ENCODE data around the gene SMIM24.
"Not testable (repeated sequence)": the region's sequence is repeated elsewhere in the genome, so short reads cannot be mapped to it uniquely, and the experiment has no call there.

Gene SMIM24

DNA sequence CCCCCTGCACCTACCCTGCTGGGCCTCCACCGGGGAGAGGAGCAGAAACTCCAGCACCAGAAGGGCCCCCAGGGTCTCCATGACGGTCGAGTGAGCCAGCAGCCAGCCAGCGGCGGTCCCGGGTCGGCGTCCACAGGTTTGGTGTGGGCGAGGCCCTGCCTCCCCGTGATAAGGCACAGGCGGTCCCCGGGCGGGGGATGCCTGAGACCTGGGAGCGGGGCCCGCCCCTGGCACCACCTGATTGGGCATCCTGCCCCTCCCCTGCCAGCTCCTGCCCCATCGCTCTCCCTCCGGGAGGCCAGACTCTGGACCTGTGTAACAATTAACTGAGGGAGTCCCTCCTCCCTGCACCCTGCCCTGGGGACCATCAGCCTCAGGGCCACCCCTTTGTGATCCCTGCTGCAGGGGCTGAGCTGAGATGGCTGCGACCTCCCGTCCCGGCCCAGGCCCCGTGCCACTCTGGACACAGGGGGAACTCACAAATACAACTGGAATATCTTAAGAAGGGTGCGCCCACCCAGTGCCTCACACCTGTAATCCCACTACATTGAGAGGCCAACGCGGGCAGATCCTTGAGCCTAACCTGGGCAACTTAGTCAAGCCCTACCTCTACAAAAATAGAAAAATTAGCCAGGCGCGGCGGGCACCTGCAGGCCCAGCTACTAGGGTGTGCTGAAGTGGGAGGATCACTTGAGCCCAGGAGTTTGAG is at the start of gene SMIM24:
TSS of gene SMIM24 (minus strand) at position 143 of the 709 bp plus-strand sequence. CDS start at position 81, 62 bp downstream.
- DNase-seq, result no peak

DNA sequence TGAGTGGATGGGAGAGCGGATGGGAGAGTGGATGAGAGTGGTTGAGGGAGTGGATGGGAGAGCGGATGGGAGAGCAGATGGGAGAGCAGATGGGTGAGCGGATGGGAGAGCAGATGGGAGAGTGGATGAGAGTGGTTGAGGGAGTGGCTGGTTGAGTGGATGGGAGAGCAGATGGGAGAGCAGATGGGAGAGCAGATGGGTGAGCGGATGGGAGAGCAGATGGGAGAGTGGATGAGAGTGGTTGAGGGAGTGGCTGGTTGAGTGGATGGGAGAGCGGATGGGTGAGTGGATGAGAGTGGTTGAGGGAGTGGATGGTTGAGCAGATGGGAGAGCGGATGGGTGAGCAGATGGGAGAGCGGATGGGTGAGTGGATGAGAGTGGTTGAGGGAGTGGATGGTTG is 49.0 kb upstream of the SMIM24 start:
- DNase-seq, result not testable (repeated sequence)

DNA sequence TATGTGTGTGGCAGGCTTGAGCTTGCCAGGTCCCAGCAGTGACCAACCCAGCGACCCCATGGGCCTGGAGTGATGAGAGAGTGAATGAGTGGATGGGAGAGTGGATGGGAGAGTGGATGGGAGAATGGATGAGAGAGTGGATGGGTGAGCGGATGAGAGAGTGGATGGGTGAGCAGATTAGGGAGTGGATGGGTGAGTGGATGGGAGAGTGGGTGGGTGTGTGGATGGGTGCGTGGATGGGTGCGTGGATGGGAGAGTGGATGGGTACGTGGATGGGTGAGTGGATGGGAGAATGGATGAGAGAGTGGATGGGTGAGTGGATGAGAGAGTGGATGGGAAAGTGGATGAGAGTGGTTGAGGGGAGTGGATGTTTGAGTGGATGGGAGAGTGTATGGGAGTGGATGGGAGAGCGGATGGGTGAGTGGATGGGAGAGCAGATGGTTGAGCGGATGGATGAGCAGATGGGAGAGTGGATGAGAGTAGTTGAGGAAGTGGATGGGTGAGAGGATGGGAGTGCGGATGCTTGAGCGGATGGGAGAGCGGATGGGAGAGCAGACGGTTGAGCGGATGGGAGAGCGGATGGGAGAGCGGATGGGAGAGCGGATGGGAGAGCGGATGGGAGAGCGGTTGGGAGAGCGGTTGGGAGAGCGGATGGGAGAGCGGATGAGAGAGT is 48.4 kb upstream of the SMIM24 start:
- no peak for DNase-seq

DNA sequence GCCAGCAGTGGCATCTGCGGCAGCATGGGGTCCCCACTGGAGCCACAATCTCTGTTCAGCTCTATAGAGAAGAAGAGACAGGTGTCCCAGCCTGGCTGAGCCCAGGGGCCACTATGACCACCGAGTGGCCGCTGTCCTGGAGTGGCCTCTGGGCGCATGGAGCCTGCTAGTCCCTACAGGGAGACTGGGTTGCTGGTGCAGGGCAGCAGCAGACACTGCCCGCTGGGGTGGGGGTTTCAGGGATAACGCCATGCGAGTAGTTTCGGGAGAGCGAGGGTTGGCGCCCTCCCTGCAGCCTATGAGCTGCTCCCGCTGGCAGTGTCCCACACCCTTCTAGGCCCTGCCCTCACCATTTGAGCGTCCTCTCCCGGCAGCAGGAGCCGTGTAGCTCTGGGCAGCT is 47.8 kb upstream of the SMIM24 start:
- DNase-seq, result no peak

DNA sequence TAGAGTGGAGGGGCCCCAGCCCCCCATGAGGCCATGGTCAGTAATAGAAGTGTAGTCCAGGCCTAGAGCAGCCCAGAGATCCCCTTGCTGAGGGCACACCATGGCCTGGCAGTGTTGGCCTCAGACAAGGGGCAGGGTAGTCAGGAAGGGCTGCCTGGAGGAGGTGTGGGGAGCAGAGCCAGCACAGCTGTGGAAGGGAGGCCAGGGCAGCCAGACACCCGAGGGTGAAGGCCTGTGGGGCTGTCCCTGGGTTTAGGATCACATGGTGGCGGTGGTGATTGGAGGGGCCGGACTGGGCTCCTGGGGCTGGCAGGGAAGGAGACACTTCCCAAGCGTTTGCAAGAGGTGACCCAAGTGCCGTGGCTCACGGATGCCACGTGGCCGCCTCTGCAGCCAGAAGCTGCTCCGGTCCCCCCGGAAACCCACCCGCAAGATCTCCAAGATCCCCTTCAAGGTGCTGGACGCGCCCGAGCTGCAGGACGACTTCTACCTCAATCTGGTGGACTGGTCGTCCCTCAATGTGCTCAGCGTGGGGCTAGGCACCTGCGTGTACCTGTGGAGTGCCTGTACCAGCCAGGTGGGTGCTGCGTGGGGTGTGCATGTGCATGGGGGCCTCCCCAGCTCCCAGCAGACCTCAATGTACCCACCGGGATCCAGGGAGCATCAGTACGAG is 47.0 kb upstream of the SMIM24 start:
- DNase-seq, result no peak

DNA sequence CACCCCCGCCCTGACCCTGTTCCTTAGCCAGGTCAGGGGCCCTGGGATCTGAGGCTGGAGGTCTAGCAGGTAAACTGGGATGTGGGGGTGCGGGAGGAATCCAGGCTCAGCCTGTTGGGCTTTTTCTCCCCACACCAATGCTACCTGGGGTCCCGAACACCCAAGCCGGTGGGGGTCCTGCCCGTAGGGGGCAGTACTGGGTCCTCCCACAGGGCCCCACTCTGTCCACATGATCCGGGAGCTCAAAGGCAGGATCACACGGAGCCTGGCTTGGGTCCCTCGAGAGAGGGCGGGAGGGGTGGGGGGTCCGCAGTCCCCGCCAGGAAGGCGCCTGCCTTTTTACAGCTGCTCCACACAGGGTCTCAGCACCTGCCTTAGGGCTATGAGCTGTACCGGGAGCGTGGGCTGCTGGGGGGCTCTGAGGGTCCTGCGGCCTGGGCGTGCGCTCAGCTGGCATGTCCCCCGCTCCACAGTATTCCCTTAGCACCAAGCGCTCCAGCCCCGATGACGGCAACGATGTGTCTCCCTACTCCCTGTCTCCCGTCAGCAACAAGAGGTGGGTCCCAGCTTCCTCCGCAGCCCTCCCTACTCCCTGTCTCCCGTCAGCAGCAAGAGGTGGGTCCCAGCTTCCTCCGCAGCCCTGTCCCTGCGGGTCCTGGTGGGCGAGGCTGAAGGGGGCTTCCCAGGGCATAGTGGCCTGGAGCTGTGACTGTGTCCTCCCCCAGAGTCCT is 46.3 kb upstream of the SMIM24 start:
- no peak for DNase-seq

DNA sequence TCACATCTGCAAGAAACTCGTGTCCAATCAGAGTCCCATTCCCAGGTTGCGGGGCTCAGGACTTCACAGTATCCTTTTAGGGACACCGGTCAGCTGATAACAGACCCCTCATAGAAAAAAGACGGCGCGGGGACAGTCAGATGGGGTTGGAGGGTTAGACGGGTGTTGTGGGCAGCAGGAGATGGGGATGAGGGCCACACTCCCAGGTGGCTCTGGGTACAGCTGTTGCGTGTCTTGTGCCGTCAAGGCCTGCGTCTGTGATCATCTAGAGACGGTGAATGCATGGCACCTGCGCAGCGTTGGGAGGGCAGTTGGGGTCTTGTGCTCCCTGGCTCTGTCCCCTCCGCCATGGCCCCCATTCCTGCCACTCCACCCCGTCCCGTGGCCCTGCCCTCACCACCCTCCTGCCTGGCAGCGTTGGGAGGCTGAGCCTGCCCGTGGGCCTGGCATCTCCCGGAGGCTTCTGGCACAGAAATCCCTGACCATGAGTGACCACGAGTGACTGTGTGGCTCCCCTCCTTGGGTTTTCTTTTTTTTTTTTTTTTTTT is 44.7 kb upstream of the SMIM24 start:
- DNase-seq, result no peak

DNA sequence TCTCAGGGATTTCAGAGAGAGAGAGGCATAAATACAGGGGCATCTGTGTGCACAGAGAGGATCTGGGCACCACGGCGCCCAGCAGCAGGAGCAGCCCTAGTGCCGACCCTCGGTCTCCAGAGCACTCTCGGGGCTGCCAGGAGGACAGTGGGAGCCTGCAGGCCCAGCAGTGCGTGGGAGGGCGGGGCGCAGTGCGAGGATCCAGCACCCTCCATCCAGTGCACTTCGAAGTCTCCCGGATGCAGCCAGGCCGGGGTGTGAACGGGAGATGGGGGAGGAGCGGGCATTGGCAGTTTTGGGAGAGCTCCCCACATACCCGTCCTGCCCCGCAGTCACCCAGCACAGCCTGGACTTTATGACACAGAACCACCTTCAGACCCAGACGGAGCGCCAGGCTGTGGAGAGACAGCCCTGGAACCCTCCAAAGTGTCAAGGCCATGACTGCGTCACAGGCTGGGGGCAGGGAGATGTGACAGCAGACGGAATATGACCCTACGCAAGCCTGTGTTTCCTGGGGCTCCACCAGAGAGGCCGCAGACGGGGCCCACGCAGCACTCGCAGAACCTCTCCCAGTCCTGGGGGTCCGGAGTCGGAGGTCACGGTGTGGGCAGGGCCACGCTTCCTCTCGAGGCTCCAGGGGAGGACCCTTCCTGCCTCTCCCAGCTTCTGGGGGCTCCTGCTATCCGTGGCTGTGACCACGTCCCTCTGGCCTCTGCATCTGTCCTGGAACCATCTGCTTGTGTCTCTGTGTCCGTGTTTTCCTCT is 43.9 kb upstream of the SMIM24 start:
- DNase-seq, result no peak

DNA sequence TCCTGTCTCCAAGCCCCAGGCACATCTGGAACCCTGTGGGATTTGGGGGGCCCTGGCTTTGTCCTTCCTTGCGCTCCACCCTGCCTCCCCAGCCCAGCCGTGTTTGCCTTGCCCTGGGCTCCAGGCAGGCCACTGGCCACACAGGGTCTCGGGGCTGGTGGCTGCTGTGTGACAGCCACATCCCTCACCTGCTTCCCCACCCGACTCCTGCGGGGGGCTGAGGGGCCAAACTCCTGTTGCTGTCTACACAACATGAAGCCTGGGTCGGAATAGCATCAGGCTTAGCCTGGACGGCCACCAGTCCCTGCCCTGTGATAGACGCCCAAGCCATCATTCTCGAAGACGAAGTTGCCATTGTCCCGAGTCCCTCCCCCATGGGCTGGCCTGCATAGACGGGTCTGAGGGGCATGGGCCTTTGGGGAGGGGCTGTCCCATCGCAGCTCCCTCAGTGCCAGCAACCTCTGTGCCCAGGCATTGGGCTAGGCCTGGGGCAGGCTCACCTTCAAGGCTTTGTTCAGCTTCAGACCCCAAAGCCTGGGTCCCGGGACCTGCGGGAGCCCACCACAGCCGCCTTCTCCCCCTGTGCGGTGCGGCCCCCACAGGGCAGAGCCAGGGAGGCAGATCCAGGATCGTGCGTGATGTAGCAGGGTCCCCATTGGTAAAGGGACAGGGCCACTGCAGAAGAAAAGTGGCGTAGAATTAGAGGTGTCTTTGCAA is 43.2 kb upstream of the SMIM24 start:
- DNase-seq, result no peak

DNA sequence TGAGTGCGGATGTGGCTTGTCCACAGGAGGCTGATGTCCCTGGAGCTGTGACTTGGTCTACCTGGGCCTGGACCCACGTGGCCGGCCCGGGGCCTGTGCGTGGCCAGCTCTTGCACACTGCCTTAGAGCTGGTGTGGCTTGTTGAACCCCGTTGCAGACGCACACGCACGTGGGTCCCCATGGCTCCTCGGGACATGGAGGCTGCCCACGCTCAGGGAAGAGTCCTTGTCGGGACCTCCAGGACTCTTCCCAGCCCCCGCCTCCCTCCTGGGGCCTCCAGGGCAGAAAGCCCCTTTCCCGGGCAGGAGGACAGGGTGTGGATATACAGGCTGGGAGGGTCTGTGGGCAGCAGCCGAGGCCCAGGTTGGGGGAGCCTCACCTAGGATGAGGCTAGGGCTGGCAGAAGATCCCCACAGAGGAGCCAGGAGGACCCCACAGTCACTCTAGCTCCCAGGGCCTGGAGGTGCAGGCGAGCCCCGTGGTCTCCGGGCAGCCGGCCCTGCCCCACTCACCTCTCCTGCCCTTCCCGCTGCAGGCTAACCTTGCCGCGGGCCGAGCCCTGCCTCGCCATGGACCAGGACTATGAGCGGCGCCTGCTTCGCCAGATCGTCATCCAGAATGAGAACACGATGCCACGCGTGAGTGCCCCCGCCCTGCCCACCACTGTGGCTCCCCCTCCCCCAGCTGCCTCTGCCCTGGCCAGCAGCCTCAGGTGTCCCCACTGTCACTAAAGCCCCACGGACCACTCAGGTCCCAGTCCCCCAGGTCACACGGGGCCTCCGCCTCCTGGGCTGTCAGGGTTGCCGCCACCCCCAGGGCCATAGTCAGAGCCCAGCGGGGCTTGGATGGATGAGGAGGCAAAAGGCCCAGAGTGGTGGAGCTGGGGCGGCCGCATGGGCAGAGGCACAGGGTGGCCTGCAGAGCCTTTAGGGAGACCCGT is 42.4 kb upstream of the SMIM24 start:
- DNase-seq, result no peak

DNA sequence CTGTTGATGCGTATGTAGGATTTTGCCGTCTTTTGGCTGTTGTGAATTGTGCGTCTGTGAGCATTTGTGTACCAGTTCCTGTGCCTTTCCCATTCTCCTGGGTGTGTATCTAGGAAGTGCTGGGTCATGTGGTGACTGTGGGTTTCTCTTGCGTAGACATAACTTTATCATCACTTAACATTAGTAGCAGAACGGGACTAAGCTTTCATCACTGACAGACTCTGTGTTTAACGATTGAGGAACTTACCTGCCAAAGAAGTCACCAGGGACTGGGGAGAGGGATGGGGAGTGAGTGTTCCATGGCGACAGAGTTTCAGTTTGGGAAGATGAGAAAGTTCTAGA is 40.8 kb upstream of the SMIM24 start:
- no peak for DNase-seq

DNA sequence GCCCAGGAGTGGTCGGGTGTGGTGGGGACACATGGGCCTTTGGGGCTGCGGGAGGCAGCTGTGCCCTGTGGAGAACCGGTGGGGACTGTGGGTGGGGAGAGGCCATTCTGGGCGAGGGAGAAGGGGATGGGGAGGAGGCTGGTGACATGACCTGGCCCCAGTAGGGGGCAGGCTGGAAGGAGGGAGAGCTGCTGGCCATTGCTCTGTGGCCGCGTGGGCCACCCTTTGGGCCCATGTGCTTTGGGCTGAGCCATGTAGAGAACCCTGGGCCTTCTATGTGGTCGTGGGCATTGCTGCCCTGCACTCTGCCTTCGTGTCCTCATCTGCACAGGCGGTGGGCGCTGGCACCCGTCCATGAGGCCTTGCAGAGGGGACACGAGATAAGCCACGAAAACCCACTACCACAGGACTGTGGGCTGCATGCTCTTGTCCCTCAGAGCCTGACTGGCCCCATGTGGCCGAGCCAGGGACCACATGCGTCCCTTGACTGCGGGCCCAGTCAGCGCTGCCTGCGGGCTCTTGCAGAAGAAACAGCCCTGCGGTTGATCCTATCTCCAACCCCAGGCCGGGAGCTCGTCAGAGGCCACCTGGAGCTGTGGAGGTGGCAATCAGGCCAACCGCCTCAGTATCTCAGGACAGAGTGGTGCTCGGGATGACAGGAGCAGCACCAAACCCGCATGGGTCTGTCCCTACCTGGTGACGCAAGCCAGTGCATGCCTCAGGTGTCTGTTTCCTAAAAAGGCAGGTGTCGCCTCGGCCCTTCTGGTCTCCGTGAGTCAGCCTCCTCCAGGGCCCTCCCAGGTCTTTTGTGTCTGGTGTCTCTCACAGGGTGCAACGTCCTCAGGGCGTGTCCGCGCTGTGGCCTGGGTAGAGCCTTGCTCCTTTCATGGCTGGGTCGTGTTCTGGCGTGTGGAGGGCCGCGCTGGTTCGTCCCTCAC is 40.1 kb upstream of the SMIM24 start:
- DNase-seq, result no peak

DNA sequence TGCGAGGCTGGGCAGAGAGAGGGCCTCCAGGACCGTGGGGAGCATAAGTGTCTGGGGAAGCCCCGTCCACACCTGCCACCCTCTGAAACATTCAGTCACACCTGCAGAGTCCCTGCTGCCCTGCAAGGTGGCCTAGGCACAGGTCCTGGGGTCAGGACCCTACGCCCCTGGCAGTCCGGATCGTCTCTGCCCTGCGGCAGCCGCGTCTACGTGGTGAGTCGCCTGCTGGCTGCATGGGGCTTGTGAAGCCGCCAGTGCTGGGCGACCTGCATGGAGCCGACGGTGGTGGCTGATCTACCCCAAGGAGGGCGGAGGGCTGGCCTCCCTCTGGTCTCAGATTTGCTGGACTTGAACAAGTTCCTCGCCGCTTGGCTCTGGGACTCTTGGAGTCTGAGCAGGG is 38.8 kb upstream of the SMIM24 start:
- DNase-seq, result no peak

DNA sequence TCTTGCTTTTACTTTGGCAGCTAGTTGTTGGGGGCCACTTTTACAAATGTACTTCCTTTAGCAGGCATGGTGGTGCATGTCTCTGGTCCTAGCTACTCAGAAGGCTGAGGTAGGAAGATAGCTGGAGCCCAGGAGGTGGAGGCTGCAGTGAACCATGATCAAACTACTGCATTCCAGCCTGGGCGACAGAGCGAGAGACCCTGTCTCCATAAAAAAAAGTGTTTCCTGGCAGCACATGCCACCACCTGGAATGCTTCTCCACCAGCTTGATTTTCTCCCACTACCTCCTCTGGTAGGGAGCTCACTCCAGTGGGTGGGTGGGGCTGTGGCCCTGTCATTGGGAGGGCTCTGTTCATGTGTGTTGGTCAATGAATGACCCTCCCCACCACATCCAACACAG is 38.3 kb upstream of the SMIM24 start:
- no peak for DNase-seq

DNA sequence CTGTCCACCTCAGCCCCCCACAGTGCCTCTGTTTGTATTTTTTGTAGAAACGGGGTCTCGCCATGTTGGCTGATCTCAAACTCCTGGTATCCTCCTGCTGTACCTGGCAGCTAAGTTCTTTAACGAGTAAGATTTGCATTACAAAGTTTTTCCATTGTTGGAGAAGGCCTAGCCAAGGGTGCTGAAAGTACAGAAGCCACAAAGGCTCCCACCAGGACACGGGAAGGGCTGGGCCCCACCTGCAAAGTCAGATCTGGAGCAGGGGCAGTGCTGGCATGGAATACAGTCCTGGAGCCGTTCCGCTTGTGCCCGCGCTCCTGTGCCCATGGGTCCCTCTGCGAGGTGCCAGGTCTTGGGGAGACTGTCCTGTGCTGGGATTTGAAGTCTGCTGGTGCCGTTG is 37.9 kb upstream of the SMIM24 start:
- DNase-seq, result no peak

DNA sequence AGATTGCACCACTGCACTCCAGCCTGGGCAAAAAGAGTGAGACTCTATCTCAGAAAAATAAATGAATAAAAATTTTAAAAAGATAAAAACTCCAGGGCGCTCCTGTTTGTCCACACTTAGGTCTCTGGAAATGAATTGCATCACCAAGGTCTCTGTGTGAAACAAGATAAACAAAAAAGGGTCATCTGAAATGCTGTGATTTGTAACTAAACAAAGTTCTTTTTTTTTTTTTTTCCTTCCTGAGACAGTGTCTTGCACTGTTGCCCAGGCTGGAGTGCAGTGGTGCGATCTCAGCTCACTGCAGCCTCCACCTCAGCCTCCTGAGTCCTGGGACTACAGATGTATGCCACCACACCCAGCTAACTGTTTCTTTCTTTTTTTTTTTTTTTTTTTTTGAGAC is 37.3 kb upstream of the SMIM24 start:
- DNase-seq, result no peak

DNA sequence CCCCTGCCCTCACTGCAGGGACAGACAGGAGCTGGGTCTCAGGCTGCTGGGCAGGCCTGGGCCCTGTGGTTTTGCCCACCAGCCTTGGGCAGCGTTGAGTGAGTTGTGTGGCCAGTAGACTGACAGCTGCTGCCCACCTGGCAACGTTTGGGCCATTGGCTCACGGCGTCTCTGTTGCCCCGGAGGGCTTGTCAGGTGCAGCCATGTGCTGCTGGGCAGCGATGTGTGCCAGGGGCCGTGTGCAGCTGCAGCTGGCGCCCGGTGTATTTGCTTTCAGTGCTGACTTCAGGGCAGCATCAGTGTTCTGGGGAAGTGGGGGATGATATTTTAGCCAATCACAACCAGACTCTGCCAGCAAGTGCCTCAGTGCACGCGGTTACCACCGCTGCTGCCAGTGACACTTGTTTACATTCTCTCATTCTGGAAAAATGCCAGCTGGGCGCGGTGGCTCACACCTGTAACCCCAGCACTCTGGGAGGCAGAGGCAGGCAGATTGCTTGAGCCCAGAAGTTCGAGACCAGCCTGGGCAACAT is 36.4 kb upstream of the SMIM24 start:
- no peak for DNase-seq

DNA sequence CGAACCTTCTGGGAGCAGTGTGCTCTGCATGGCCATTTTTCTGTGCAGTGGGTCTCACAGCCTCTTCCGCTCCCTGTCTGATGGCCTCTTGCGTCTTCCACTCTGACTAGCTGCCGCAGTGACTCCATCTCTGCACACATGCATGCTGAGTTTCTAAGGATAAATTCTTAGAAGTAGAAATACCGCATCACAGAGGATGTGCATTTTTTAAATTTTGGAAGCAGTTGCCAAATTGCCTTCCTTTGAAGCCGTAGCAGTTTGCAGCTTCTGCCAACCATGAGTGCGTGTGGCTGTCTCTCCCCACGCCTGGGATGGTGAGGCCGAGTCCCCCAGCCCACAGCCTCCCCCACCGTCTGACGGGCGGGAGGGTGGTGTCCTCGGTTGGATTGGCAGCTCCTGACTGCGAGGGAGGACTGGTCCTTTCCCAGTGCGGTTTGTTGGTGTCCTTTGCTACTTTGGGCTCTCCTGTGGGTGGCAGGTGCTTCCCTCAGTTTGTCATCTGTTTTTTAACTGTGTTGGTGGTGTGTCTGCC is 35.6 kb upstream of the SMIM24 start:
- DNase-seq, result no peak

DNA sequence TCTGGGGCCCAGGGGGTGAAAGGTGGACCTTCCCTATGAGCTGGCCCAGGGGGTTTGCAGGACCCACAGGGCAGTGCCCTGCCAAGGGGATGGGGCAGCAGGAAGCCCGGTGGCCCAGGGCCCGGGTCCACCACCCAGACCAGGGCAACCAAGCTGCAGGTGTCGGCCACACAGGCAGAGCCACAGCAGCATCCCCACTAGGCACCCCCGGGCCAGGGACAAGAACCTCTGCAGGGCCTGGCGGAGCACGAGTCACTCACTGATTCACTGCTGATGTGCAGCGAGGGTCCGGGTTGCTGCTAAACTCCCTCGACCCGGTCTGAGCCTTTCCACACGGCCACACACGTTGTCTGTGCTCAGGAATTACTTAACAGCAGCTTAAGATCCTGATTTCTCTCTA is 34.6 kb upstream of the SMIM24 start:
- no peak for DNase-seq
